ENCODE results near the gene GARNL3. TPM values are rescaled to one million over a fixed set of nuclear protein-coding genes. Genes with fewer than 3 reads are reported as not detected.

The GARNL3 gene
- total and polyA plus RNA-seq, 2 of the 13 experiments (the other 11 are each of a cell fraction or from before 2014, with no cell fraction given), result 3.9 to 11.0 TPM

- TF ChIP-seq HIVEP1 (CRISPR knock-in tag; IDR thresholded peaks at IDR 0.05), result no peak
- TF ChIP-seq ZNF737 (CRISPR knock-in tag; IDR thresholded peaks at IDR 0.05; ENCODE audit: borderline replicate concordance), result 0 out of 2 replicates have a peak, but pooled peaks have one; percentile 72
- no peak for TF ChIP-seq PCBP1 (IDR thresholded peaks at IDR 0.05; ENCODE audit: borderline replicate concordance, low read depth, low read length)
- TF ChIP-seq ZNF275 (CRISPR knock-in tag; IDR thresholded peaks at IDR 0.05; ENCODE audit: borderline replicate concordance), result no peak
- no peak for TF ChIP-seq HOXA5 (CRISPR knock-in tag; IDR thresholded peaks at IDR 0.05)
- 0 out of 2 replicates have a peak, but pooled peaks have one; percentile 32 for TF ChIP-seq ZNF160 (CRISPR knock-in tag; IDR thresholded peaks at IDR 0.05)
- no peak for TF ChIP-seq SUZ12 (IDR thresholded peaks at IDR 0.05; ENCODE audit: low read depth, low read length)
- TF ChIP-seq POLR2G (IDR thresholded peaks at IDR 0.05; ENCODE audit: low read depth, low read length), result 0 out of 2 replicates have a peak, but pooled peaks have one; percentile 27
- TF ChIP-seq DNMT3B (CRISPR knock-in tag; conservative IDR thresholded peaks at IDR 0.05), result no peak
- peak; percentile 42; the same call in 1 of the 2 replicates for TF ChIP-seq ZMYM4 (CRISPR knock-in tag; IDR thresholded peaks at IDR 0.05)
- peak; percentile 53; the same call in 1 of the 2 replicates for TF ChIP-seq ZNF788 (CRISPR knock-in tag; IDR thresholded peaks at IDR 0.05; ENCODE audit: borderline replicate concordance)
- TF ChIP-seq MIER2 (CRISPR knock-in tag; IDR thresholded peaks at IDR 0.05), result no peak
- no peak for TF ChIP-seq ZNF800 (CRISPR knock-in tag; IDR thresholded peaks at IDR 0.05)
- TF ChIP-seq NCOR1 (IDR thresholded peaks at IDR 0.05; ENCODE audit: borderline replicate concordance, low read length), result no peak
- TF ChIP-seq UBTF (CRISPR knock-in tag; IDR thresholded peaks at IDR 0.05), result no peak
- TF ChIP-seq ZNF781 (CRISPR knock-in tag; IDR thresholded peaks at IDR 0.05; ENCODE audit: borderline replicate concordance, not compliant biosample characterization), result peak; percentile 37
- no peak for TF ChIP-seq TOE1 (CRISPR knock-in tag; IDR thresholded peaks at IDR 0.05)
- TF ChIP-seq RORA (CRISPR knock-in tag; IDR thresholded peaks at IDR 0.05), result no peak
- TF ChIP-seq ZGPAT (CRISPR knock-in tag; IDR thresholded peaks at IDR 0.05), result 0 out of 2 replicates have a peak, but pooled peaks have one; percentile 24
- peak; percentile 85; the same call in 1 of the 2 replicates for TF ChIP-seq MYPOP (CRISPR knock-in tag; IDR thresholded peaks at IDR 0.05)
- TF ChIP-seq REPIN1 (CRISPR knock-in tag; IDR thresholded peaks at IDR 0.05; ENCODE audit: borderline replicate concordance, low read depth), result no peak
These were observed 40.2 kb upstream of the GARNL3 start (continued) for GRCh38 chr9:127224178-127224882.
